ENCODE data around the gene RNASEH1. TPM values are rescaled to one million over a fixed set of nuclear protein-coding genes. Genes with fewer than 3 reads are reported as not detected.

Gene RNASEH1
- total RNA-seq, 1 donor from 2014 or later = 20.9 TPM

DNA sequence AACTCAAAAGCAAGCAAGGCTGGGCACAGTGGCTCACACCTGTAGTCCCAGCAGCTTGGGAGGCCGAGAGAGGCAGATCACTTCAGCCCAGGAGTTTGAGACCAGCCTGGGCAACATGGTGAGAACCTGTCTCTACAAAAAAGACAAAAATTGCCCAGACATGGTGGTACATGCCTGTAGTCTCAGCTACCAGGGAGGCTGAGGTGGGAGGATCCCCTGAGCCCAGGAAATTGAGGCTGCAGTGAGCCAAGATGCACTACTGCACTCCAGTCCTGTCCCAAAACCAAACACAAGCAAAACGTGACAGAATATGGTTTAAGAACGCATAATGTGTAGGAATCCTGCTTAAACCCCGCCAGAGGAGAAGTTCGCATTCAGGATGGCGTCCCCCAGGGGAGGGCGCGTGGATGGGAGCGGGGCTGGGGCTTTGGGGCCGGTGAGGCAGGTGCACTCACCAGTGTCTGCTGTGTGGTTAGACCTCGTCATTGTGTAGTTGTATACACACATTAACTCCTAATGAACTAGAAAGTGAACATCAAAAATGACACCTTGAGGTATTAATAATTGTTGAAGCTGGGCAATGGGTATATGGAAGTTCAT is 42.2 kb upstream of the RNASEH1 start:
- H3K36me3 ChIP-seq = no peaks in the 10 kb centered on the region
- H3K4me3 ChIP-seq = no peak overlapping the region
- H3K27me3 ChIP-seq (ENCODE audit: low read depth) = no peaks in the 10 kb centered on the region
- H3K27ac ChIP-seq (replicated peaks) = no peak overlapping the region
- no peaks in the 10 kb centered on the region for H3K9me3 ChIP-seq (replicated peaks)
- TF ChIP-seq, protein P1, sequence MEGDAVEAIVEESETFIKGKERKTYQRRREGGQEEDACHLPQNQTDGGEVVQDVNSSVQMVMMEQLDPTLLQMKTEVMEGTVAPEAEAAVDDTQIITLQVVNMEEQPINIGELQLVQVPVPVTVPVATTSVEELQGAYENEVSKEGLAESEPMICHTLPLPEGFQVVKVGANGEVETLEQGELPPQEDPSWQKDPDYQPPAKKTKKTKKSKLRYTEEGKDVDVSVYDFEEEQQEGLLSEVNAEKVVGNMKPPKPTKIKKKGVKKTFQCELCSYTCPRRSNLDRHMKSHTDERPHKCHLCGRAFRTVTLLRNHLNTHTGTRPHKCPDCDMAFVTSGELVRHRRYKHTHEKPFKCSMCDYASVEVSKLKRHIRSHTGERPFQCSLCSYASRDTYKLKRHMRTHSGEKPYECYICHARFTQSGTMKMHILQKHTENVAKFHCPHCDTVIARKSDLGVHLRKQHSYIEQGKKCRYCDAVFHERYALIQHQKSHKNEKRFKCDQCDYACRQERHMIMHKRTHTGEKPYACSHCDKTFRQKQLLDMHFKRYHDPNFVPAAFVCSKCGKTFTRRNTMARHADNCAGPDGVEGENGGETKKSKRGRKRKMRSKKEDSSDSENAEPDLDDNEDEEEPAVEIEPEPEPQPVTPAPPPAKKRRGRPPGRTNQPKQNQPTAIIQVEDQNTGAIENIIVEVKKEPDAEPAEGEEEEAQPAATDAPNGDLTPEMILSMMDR (IDR thresholded peaks at IDR 0.05; ENCODE audit: borderline replicate concordance) = no peak
- no peak for DNase-seq
- peaks cover 5% of the 10 kb centered on the region for H3K4me1 ChIP-seq
- intact Hi-C loops (cut with micrococcal nuclease) = no loop called here

DNA sequence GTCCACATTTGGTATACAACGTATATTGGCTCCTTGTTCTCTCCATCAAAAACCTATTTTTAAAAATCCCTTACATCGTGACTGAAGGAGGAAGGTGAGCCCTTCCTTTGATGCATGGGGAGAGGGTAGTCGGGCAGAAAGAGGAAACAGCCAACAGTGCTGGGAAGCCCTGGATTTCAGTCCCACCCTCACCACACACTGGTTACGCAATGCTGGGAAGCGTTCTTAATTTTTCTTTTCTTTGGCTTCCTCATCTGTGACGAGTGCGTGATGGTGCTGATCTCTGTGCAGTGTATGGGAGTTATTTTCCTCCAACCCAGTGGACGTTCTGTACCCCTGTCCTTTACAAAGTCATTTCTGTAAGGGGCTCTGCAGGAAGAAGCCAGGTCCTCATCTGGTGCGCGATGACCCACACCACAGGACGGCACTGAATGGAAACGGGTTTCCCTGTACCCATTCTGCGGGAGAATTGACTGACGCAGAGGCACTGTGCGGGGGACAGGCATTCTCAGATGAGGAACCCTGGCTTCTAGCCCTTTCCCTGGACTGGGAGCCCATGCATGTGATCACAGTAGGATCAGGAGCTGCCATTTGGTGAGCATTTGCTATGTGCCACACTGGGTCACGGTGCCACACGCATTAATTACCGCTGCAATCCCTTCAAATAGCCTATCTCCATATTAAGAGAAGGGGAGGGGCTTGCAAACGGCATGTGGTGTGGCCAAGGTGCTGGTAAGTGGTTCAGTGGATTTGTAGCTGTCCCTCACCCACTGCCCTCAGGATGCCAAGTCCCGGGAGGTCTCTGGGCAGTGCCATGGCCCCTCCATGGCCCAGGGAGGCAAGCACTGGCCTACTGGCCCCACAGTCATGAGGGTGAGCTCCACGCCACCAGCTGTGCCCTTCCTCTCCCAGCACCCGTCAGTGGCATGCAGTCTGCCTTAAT is 41.0 kb upstream of the RNASEH1 start:
- intact Hi-C loops (cut with micrococcal nuclease) = no loop called here
- H3K27me3 ChIP-seq (ENCODE audit: low read depth) = no peaks in the 10 kb centered on the region
- TF ChIP-seq, protein P1 (IDR thresholded peaks at IDR 0.05; ENCODE audit: borderline replicate concordance) = no peak
- no peak overlapping the region for H3K27ac ChIP-seq (replicated peaks)
- no peaks in the 10 kb centered on the region for H3K36me3 ChIP-seq
- no peak overlapping the region for H3K4me3 ChIP-seq
- peaks cover 16% of the 10 kb centered on the region for H3K4me1 ChIP-seq
- H3K9me3 ChIP-seq (replicated peaks) = no peaks in the 10 kb centered on the region
- no peak for DNase-seq

DNA sequence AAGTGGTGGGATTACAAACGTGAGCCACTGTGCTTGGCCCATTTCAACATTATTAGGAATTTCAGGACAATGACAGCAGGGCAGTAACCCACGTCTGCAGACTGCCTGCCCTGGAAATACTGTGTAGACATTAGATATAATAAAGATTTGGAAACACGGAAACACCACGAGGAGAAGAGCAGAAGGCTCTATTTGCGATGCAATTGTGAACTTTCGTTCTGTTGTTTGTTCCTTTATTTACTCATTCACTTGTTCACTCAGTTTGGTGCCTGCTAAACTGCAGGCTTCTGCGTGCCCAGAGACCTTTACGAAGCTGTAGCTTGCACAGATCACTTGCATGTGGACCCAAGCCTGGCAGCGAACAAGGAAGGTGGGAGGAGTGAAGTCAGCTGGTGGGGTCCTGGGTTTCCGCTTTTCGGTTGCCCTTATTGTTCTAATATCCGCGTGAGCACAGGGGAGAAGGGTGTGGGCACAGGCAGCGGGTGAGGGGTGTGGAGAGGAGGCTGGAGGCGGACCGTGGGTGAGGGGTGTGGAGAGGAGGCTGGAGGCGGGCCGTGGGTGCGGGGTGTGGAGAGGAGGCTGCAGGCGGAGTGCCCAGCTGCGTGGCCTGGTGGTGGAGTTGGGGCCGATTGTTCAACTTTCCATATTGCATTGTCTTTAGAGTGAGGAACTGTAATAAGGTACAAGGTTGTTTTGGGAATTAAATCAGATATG is 40.2 kb upstream of the RNASEH1 start:
- H3K36me3 ChIP-seq = no peaks in the 10 kb centered on the region
- H3K27ac ChIP-seq (replicated peaks) = no peak overlapping the region
- TF ChIP-seq, protein P1 (IDR thresholded peaks at IDR 0.05; ENCODE audit: borderline replicate concordance) = no peak
- H3K4me1 ChIP-seq = peaks cover 16% of the 10 kb centered on the region
- DNase-seq = no peak
- intact Hi-C loops (cut with micrococcal nuclease) = no loop called here
- H3K9me3 ChIP-seq (replicated peaks) = no peaks in the 10 kb centered on the region
- H3K27me3 ChIP-seq (ENCODE audit: low read depth) = no peaks in the 10 kb centered on the region
- no peak overlapping the region for H3K4me3 ChIP-seq

DNA sequence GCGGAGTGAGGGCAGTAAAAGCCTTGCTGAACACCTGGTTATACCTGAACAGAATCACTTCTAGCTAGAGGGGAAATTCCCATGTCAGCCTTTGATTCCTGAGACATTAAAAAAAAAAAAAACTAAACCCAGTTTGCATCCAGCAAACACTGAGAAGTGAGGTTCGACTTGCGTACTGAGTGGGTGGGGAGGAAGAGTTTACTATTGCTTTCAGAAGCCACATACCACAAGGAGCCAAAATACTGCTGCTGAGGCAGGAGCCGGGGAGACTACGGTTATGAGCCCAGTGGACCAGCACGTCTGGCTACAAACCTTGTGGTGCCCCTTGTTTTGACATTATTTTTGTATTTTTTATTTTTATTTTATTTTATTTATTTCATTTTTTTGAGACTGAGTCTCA is 39.4 kb upstream of the RNASEH1 start:
- intact Hi-C loops (cut with micrococcal nuclease) = no loop called here
- Histone ChIP-seq H3K9me3 (replicated peaks) (no peaks in the 10 kb centered on the region), H3K36me3 (no peaks in the 10 kb centered on the region), H3K4me1 (peaks cover 16% of the 10 kb centered on the region), H3K4me3 (no peak overlapping the region), H3K27ac (replicated peaks) (no peak overlapping the region), H3K27me3 (ENCODE audit: low read depth) (no peaks in the 10 kb centered on the region)
- TF ChIP-seq, protein P1 (IDR thresholded peaks at IDR 0.05; ENCODE audit: borderline replicate concordance) = no peak
- DNase-seq = no peak

DNA sequence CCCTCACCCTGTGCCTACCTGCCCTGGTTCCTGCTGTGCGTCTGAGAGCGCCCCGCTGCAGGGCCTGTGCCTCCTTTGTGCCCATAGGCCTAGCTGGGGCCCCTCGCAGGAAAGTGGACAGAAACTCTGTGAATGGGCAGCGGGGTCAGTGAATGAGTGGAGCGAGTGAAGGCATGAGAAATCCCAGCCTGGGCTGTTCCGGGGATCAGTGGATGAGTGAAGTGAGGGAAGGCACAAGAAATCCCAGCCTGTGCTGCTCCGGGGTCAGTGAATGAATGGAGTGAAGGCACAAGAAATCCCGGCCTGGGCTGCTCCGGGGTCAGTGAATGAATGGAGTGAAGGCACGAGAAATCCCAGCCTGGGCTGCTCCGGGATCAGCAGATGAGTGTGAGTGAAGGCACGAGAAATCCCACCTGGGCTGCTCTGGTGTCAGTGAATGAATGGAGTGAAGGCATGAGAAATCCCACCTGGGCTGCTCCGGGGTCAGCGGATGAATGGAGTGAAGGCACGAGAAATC is 38.8 kb upstream of the RNASEH1 start:
- intact Hi-C loops (cut with micrococcal nuclease) = no loop called here
- Histone ChIP-seq H3K4me3 (no peak overlapping the region), H3K9me3 (replicated peaks) (no peaks in the 10 kb centered on the region), H3K36me3 (no peaks in the 10 kb centered on the region), H3K27me3 (ENCODE audit: low read depth) (no peaks in the 10 kb centered on the region), H3K4me1 (peaks cover 16% of the 10 kb centered on the region), H3K27ac (replicated peaks) (no peak overlapping the region)
- TF ChIP-seq, protein P1 (IDR thresholded peaks at IDR 0.05; ENCODE audit: borderline replicate concordance) = no peak
- DNase-seq = no peak

Measured in left ventricle myocardium inferior (tissue), 1 donor.